ENCODE data around the gene ACSF3. TPM values are rescaled to one million over a fixed set of nuclear protein-coding genes. Genes with fewer than 3 reads are reported as not detected.

Gene ACSF3
- total RNA-seq, 1 experiment from 2014 or later, result 74.5 TPM

DNA sequence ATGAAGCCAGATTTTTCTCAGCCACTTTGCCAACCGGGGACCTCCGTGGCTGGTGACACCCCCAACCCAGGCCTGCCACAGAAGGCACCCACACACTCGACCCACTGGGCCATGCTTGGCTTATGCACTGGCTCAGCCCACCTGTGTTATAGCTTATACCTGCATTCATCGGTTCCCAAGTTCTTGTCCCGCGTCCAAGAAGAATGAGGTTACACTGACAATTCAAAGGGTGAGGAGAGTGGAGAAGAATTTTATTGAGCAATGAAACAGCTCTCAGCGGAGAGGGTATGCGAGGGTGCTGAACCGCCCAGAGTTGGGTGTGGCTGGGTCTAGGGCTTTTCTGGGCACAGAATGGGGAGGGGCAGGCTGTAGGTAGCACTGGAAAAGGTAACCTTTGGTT, 55.7 kb downstream of the ACSF3 start:
- intact Hi-C loops (cut with micrococcal nuclease), result no loop called here
- H4K20me1 ChIP-seq (ENCODE audit: insufficient read depth), result no peaks in the 10 kb centered on the region
- no peaks in the 10 kb centered on the region for H3K79me2 ChIP-seq (ENCODE audit: insufficient read depth, low read length)
- no peaks in the 10 kb centered on the region for H3K27me3 ChIP-seq (ENCODE audit: insufficient read depth, low read length)
- ChIA-PET POLR2A (no interaction called here), RAD21 (ENCODE audit: low non-redundant PET in 1 of 2, low total read pairs in 2 of 2, uncharacterized antibody in 2 of 2, unreplicated experiment in 2 of 2) (no interaction called here), CTCF (no interaction called here)
- H3K4me2 ChIP-seq (ENCODE audit: low read length), result no peak overlapping the region
- H2AFZ ChIP-seq (ENCODE audit: low read depth, low read length, poor library complexity, severe bottlenecking), result no peak overlapping the region
- H3K4me3 ChIP-seq (replicated peaks in 1 of 2; ENCODE audit: low read depth in 1 of 2, low read length in 2 of 2), result no peak overlapping the region
- H3K27ac ChIP-seq (ENCODE audit: low read depth, low read length), result no peak overlapping the region
- peaks cover 0 to 15% of the 10 kb centered on the region in 2 experiments; a peak in 2 of 4 replicates for H3K4me1 ChIP-seq (ENCODE audit: control insufficient read depth in 1 of 2, insufficient read depth in 2 of 2, low read length in 2 of 2)
- BruUV-seq (replicated peaks), result no TSS peak
- DNase-seq (ENCODE audit: low read depth, low spot score), result no peak
- H3K9me2 ChIP-seq (ENCODE audit: insufficient read depth), result no peaks in the 10 kb centered on the region
- H3K9ac ChIP-seq (ENCODE audit: low read length), result no peak overlapping the region
- H3K36me3 ChIP-seq (ENCODE audit: control insufficient read depth in 1 of 2, insufficient read depth in 2 of 2, low read length in 2 of 2), result peaks cover 12 to 27% of the 10 kb centered on the region in 2 experiments; a peak in 2 of 4 replicates
- peaks cover 0 to 13% of the 10 kb centered on the region in 2 experiments; a peak in 1 of 4 replicates for H3K9me3 ChIP-seq (ENCODE audit: control insufficient read depth in 1 of 2, insufficient read depth in 1 of 2, low read depth in 1 of 2, low read length in 2 of 2)
- ATAC-seq, result no peak
- no peak for TF ChIP-seq EZH2phosphoT487 (IDR thresholded peaks at IDR 0.05; ENCODE audit: borderline replicate concordance)

- BruUV-seq (replicated peaks), result no TSS peak
- ATAC-seq (no peak), DNase-seq (ENCODE audit: low read depth, low spot score) (no peak)
- H3K4me2 ChIP-seq (ENCODE audit: low read length), result no peak overlapping the region
- H2AFZ ChIP-seq (ENCODE audit: low read depth, low read length, poor library complexity, severe bottlenecking), result no peak overlapping the region
- no peaks in the 10 kb centered on the region for H3K79me2 ChIP-seq (ENCODE audit: insufficient read depth, low read length)
- no peaks in the 10 kb centered on the region for H3K9me2 ChIP-seq (ENCODE audit: insufficient read depth)
- RAD21 ChIA-PET (ENCODE audit: low non-redundant PET in 1 of 2, low total read pairs in 2 of 2, uncharacterized antibody in 2 of 2, unreplicated experiment in 2 of 2), result no interaction called here
- intact Hi-C loops (cut with micrococcal nuclease), result no loop called here
- no peak overlapping the region for H3K9ac ChIP-seq (ENCODE audit: low read length)
- no peak overlapping the region for H3K4me3 ChIP-seq (replicated peaks in 1 of 2; ENCODE audit: low read depth in 1 of 2, low read length in 2 of 2)
- no peak overlapping the region; the same call in 1 of the 2 replicates for H3K27ac ChIP-seq (ENCODE audit: low read depth, low read length)
- CTCF ChIA-PET, result no interaction called here
- H3K4me1 ChIP-seq (ENCODE audit: control insufficient read depth in 1 of 2, insufficient read depth in 2 of 2, low read length in 2 of 2), result peaks cover 0 to 15% of the 10 kb centered on the region in 2 experiments; a peak in 2 of 4 replicates
- POLR2A ChIA-PET, result no interaction called here
- peaks cover 12 to 27% of the 10 kb centered on the region in 2 experiments; a peak in 2 of 4 replicates for H3K36me3 ChIP-seq (ENCODE audit: control insufficient read depth in 1 of 2, insufficient read depth in 2 of 2, low read length in 2 of 2)
- peaks cover 0 to 13% of the 10 kb centered on the region in 2 experiments; a peak in 1 of 4 replicates for H3K9me3 ChIP-seq (ENCODE audit: control insufficient read depth in 1 of 2, insufficient read depth in 1 of 2, low read depth in 1 of 2, low read length in 2 of 2)
- TF ChIP-seq TCF7L2 (IDR thresholded peaks at IDR 0.05; ENCODE audit: borderline replicate concordance, extremely low read depth, insufficient read depth, insufficient read length), result no peak
- no peak for TF ChIP-seq RAD21 (IDR thresholded peaks at IDR 0.05; ENCODE audit: low read depth)
- no peak for TF ChIP-seq FOSL1 (IDR thresholded peaks at IDR 0.05; ENCODE audit: low read depth)
- no peak for TF ChIP-seq CBX3 (IDR thresholded peaks at IDR 0.05; ENCODE audit: low read depth)
- TF ChIP-seq, protein P1, sequence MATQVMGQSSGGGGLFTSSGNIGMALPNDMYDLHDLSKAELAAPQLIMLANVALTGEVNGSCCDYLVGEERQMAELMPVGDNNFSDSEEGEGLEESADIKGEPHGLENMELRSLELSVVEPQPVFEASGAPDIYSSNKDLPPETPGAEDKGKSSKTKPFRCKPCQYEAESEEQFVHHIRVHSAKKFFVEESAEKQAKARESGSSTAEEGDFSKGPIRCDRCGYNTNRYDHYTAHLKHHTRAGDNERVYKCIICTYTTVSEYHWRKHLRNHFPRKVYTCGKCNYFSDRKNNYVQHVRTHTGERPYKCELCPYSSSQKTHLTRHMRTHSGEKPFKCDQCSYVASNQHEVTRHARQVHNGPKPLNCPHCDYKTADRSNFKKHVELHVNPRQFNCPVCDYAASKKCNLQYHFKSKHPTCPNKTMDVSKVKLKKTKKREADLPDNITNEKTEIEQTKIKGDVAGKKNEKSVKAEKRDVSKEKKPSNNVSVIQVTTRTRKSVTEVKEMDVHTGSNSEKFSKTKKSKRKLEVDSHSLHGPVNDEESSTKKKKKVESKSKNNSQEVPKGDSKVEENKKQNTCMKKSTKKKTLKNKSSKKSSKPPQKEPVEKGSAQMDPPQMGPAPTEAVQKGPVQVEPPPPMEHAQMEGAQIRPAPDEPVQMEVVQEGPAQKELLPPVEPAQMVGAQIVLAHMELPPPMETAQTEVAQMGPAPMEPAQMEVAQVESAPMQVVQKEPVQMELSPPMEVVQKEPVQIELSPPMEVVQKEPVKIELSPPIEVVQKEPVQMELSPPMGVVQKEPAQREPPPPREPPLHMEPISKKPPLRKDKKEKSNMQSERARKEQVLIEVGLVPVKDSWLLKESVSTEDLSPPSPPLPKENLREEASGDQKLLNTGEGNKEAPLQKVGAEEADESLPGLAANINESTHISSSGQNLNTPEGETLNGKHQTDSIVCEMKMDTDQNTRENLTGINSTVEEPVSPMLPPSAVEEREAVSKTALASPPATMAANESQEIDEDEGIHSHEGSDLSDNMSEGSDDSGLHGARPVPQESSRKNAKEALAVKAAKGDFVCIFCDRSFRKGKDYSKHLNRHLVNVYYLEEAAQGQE (IDR thresholded peaks at IDR 0.05; ENCODE audit: low read depth), result no peak
- no peak for TF ChIP-seq ZBTB33 (IDR thresholded peaks at IDR 0.05; ENCODE audit: extremely low read depth, insufficient replicate concordance, low read length)
- TF ChIP-seq EZH2phosphoT487 (IDR thresholded peaks at IDR 0.05; ENCODE audit: borderline replicate concordance), result no peak
- TF ChIP-seq JUND (IDR thresholded peaks at IDR 0.05), result no peak
- TF ChIP-seq POLR2AphosphoS5 (IDR thresholded peaks at IDR 0.05; ENCODE audit: low read depth, low read length), result no peak
- no peak for TF ChIP-seq MAX (IDR thresholded peaks at IDR 0.05)
- TF ChIP-seq SRF (IDR thresholded peaks at IDR 0.05; ENCODE audit: low read depth), result no peak
- no peak for TF ChIP-seq POLR2A (IDR thresholded peaks at IDR 0.05; ENCODE audit: borderline replicate concordance, extremely low read depth, insufficient read depth, insufficient read length)
- no peaks in the 10 kb centered on the region for H4K20me1 ChIP-seq (ENCODE audit: insufficient read depth)
- no peaks in the 10 kb centered on the region for H3K27me3 ChIP-seq (ENCODE audit: insufficient read depth, low read length)
These were observed 56.6 kb downstream of the ACSF3 start for GRCh38 chr16:89150090-89150835.
